OCI-LY7 (cell line): ENCODE data around the gene SPATA2. TPM values are rescaled to one million over a fixed set of nuclear protein-coding genes. Genes with fewer than 3 reads are reported as not detected.
"Not testable (repeated sequence)": the region's sequence is repeated elsewhere in the genome, so short reads cannot be mapped to it uniquely, and the experiment has no call there.

Experiments
- Bru-seq: library from RNA; stranded (reverse); fragments of 400-500 nt; gene quantifications from one replicate; lab custom pipeline; 2021; lab: Mats Ljungman, UMichigan
- BruChase-seq, 2 experiments: library from RNA; stranded (reverse); fragments of 400-500 nt; gene quantifications; one replicate each; lab custom pipeline; 2021; lab: Mats Ljungman, UMichigan
- BruUV-seq: library from RNA; stranded (reverse); fragments of 400-500 nt; replicated peaks from 2 replicates; lab custom pipeline; 2021; lab: Mats Ljungman, UMichigan
- CTCF ChIA-PET: fragments of 300-600 bp; sonication (Branson Sonifier 250); formaldehyde crosslinking; loops from one replicate; lab custom pipeline; 2022; ENCODE audit warnings: antibody characterized with exemption; ENCODE audit not compliant: unreplicated experiment; lab: Charles Lee
- POLR2A ChIA-PET: fragments of 300-600 bp; sonication (Branson Sonifier 250); formaldehyde crosslinking; loops from one replicate; lab custom pipeline; 2022; ENCODE audit warnings: antibody characterized with exemption; lab: Charles Lee
- DNase-seq: peaks from one replicate; pipeline ENCODE4 v3.0.0-alpha.2; 2015; ENCODE audit warnings: low spot score
- H2AFZ ChIP-seq: fragments of 200-600 bp; sonication (generic), shearing (Covaris generic); 2 replicates; pipeline ENCODE4 v1.6.1; 2014; ENCODE audit warnings: mild to moderate bottlenecking, antibody characterized with exemption, low read length, moderate library complexity
- H3K27ac ChIP-seq: fragments of 200-600 bp; sonication (generic); 2 replicates; pipeline ENCODE4 v1.5.1; 2014; ENCODE audit warnings: mixed run types, low read depth, mild to moderate bottlenecking, moderate library complexity, low read length, inconsistent platforms; ENCODE audit not compliant: poor library complexity, severe bottlenecking
- H3K36me3 ChIP-seq: fragments of 200-600 bp; sonication (generic); 2 replicates; pipeline ENCODE4 v1.6.1; 2014; ENCODE audit warnings: mild to moderate bottlenecking, antibody characterized with exemption, low read length, moderate library complexity, mixed read lengths; ENCODE audit not compliant: insufficient read depth
- H3K4me1 ChIP-seq: fragments of 200-600 bp; sonication (generic); 2 replicates; pipeline ENCODE4 v1.5.1; 2014; ENCODE audit warnings: mild to moderate bottlenecking, low read length; ENCODE audit not compliant: insufficient read depth, poor library complexity, severe bottlenecking
- H3K4me2 ChIP-seq: fragments of 200-600 bp; sonication (generic); 2 replicates; pipeline ENCODE4 v1.6.1; 2014; ENCODE audit warnings: mild to moderate bottlenecking, low read length
- H3K4me3 ChIP-seq: fragments of 200-600 bp; sonication (generic); 2 replicates; pipeline ENCODE4 v1.5.1; 2014; ENCODE audit warnings: mild to moderate bottlenecking, low read depth, low read length; ENCODE audit not compliant: poor library complexity, severe bottlenecking
- H3K79me2 ChIP-seq: fragments of 200-600 bp; sonication (generic); 2 replicates; pipeline ENCODE4 v1.6.1; 2016; ENCODE audit warnings: low read depth, mild to moderate bottlenecking, low read length, moderate library complexity, mixed read lengths; ENCODE audit not compliant: insufficient read depth
- H3K9me2 ChIP-seq: fragments of 200-600 bp; sonication (generic); 2 replicates; pipeline ENCODE4 v1.6.1; 2016; ENCODE audit warnings: mild to moderate bottlenecking, low read length, mixed read lengths; ENCODE audit not compliant: insufficient read depth
- H3K9me3 ChIP-seq: fragments of 200-600 bp; sonication (generic); 2 replicates; pipeline ENCODE4 v1.6.1; 2014; ENCODE audit warnings: mild to moderate bottlenecking, mixed run types, low read length, mixed read lengths
- H4K20me1 ChIP-seq: fragments of 200-600 bp; sonication (generic); 2 replicates; pipeline ENCODE4 v1.6.1; 2014; ENCODE audit warnings: mild to moderate bottlenecking, antibody characterized with exemption, low read length, moderate library complexity, mixed read lengths; ENCODE audit not compliant: insufficient read depth
- CTCF ChIP-seq: fragments of 200-600 bp; sonication (generic); conservative IDR thresholded peaks from 2 replicates; pipeline ENCODE4 v1.5.1; 2014; ENCODE audit warnings: mild to moderate bottlenecking, antibody characterized with exemption, low read length, moderate library complexity, mixed read lengths
- EZH2phosphoT487 ChIP-seq: fragments of 200-600 bp; sonication (generic); IDR thresholded peaks from 2 replicates; pipeline ENCODE4 v1.6.1; 2018; ENCODE audit warnings: low read depth, borderline replicate concordance, mild to moderate bottlenecking, mixed run types, antibody characterized with exemption, low read length, moderate library complexity, mixed read lengths
- intact Hi-C: fragments of 100-400 bp; cut with micrococcal nuclease; formaldehyde crosslinking; loops from one replicate; pipeline ENCODE4 v1.10.0; 2022; ENCODE audit not compliant: unreplicated experiment
- long read RNA-seq: library from polyadenylated mRNA; stranded (forward); transcript quantifications from one replicate; pipeline ENCODE4 v2.0.0, GENCODE V29; 2022
- total RNA-seq, 2 experiments: library from RNA; depleted of rRNA in 1 of 2; stranded (reverse); fragments of >200 nt in 1 of 2; shearing (Covaris generic) in 1 of 2; gene quantifications; 2 replicates each; pipeline ENCODE4 v1.2.3, GENCODE V29; 2014 to 2022

The SPATA2 gene
- 3.5 and 3.9 TPM in 2 replicates for total RNA-seq (2014; rRNA removed; shearing (Covaris generic))
- 8.1 and 8.4 TPM in 2 replicates for total RNA-seq (2022)
- Bru-seq, nascent RNA = percentile 63 among the genes with signal in this experiment
- percentile 56 among the genes with signal in this experiment for BruChase-seq, experiment 1, labeled RNA remaining after a 6-hour chase
- percentile 65 among the genes with signal in this experiment for BruChase-seq, experiment 2, labeled RNA remaining after a 2-hour chase
- long read RNA-seq, full-length matches to known transcripts = 15 of 20 reads
- long read RNA-seq, partial matches to known transcripts = 5 of 20 reads
- long read RNA-seq, other reads (novel, unspliced or antisense) = 0 of 20 reads

- BruUV-seq = no TSS peak
- Histone ChIP-seq H3K79me2 (peaks cover 36% of the 10 kb centered on the region), H3K4me2 (peak within 1 kb of the TSS; percentile 100), H4K20me1 (peaks cover 4% of the 10 kb centered on the region; the same call in 1 of the 2 replicates), H2AFZ (peak within 1 kb of the TSS; percentile 86), H3K36me3 (peaks cover under 1% of the 10 kb centered on the region; the same call in 1 of the 2 replicates), H3K4me3 (peak within 1 kb of the TSS; percentile 98), H3K9me2 (no peaks in the 10 kb centered on the region), H3K4me1 (peaks cover 29% of the 10 kb centered on the region), H3K27ac (peak within 1 kb of the TSS; percentile 87), H3K9me3 (no peaks in the 10 kb centered on the region)
- peak; percentile 96 for DNase-seq
- POLR2A ChIA-PET = interaction anchor here (1.0 to 2.7 kb wide), 5 partner anchors 12 to 77 kb away, joined by 3 to 13 read pairs (median 8); partner anchors contain the start of gene RNF114
- CTCF ChIA-PET = interaction anchor here (0.9 kb wide), 3 partner anchors 20 to 307 kb away, joined by 3 to 4 read pairs (median 3); no protein-coding TSS in a partner anchor
- TF ChIP-seq CTCF (no peak; the same call in 1 of the 2 replicates), EZH2phosphoT487 (no peak)
- intact Hi-C loops = loop anchor here (1.0 to 2.0 kb wide), 2 partner anchors 13 to 21 kb away; partner anchors contain the start of gene RNF114
These were observed at the start of gene SPATA2 for GRCh38 chr20:49915380-49916145. SPATA2 (minus strand) TSS chr20:49915529; CDS start chr20:49908490, 7,039 bp downstream.

- no peak overlapping the region for H3K27ac ChIP-seq
- BruUV-seq = no TSS peak
- intact Hi-C loops = no loop called here
- H4K20me1 ChIP-seq = no peaks in the 10 kb centered on the region
- peaks cover 9% of the 10 kb centered on the region for H3K36me3 ChIP-seq
- H3K79me2 ChIP-seq = no peaks in the 10 kb centered on the region
- no peak for TF ChIP-seq EZH2phosphoT487
- no peak for TF ChIP-seq CTCF
- ChIA-PET POLR2A (no interaction called here), CTCF (no interaction called here)
- H3K4me1 ChIP-seq = no peaks in the 10 kb centered on the region
- no peak for DNase-seq
- H2AFZ ChIP-seq = no peak overlapping the region
- H3K4me3 ChIP-seq = no peak overlapping the region
- no peaks in the 10 kb centered on the region for H3K9me2 ChIP-seq
- H3K9me3 ChIP-seq = no peaks in the 10 kb centered on the region
- no peak overlapping the region for H3K4me2 ChIP-seq
These were observed 46.1 kb upstream of the SPATA2 start for GRCh38 chr20:49961413-49961812.

GRCh38 chr20:49957089-49957938 is 42.0 kb upstream of the SPATA2 start:
- POLR2A ChIA-PET, BruUV-seq, H2AFZ ChIP-seq, intact Hi-C loops, CTCF ChIA-PET, H3K9me3 ChIP-seq, H3K4me3 ChIP-seq, H3K27ac ChIP-seq, H3K79me2 ChIP-seq, DNase-seq, H3K4me2 ChIP-seq, H4K20me1 ChIP-seq, H3K4me1 ChIP-seq, H3K9me2 ChIP-seq: not testable (repeated sequence)
- H3K36me3 ChIP-seq = peaks cover 43% of the 10 kb centered on the region
